ENCODE measurements around the gene ESD. TPM values are rescaled to one million over a fixed set of nuclear protein-coding genes. Genes with fewer than 3 reads are reported as not detected.

Gene ESD
- total RNA-seq, 1 experiment from 2014 or later: 78.8 TPM

- WGBS (ENCODE audit: extremely low coverage, insufficient read length, low lambda C conversion rate): no CpG with 5 or more reads among the region's 5 CpGs
Observed at GRCh38 chr13:46726347-46726746, 70.6 kb downstream of the ESD start.

More at GRCh38 chr13:46726347-46726746, 70.6 kb downstream of the ESD start:
- Histone ChIP-seq H4K8ac (replicated peaks; ENCODE audit: insufficient read length, low read depth, low read length) (no peak overlapping the region), H3K4me2 (ENCODE audit: insufficient read depth, insufficient read length, low read length) (no peak overlapping the region), H3K9ac (ENCODE audit: extremely low read depth, insufficient read length, low read length) (no peak overlapping the region), H4K91ac (ENCODE audit: insufficient read length, low read depth, low read length) (no peak overlapping the region), H3K79me2 (ENCODE audit: insufficient read depth, low read length) (no peaks in the 10 kb centered on the region), H2BK15ac (ENCODE audit: low read depth, low read length) (no peak overlapping the region), H3K14ac (ENCODE audit: insufficient read depth, low read length) (no peak overlapping the region), H3T11ph (ENCODE audit: low read length) (no peak overlapping the region), H3K23me2 (ENCODE audit: insufficient read length, low read depth, low read length, poor library complexity, severe bottlenecking) (no peaks in the 10 kb centered on the region), H4K20me1 (ENCODE audit: control insufficient read depth, insufficient read depth, insufficient read length) (no peaks in the 10 kb centered on the region), H3K27me3 (ENCODE audit: insufficient read depth, low read length) (no peaks in the 10 kb centered on the region; the same call in 1 of the 2 replicates), H3K4me1 (ENCODE audit: insufficient read depth, low read length) (no peaks in the 10 kb centered on the region), H3K56ac (ENCODE audit: insufficient read length, low read depth, low read length) (no peak overlapping the region), H3K27ac (ENCODE audit: insufficient read length, low read depth, low read length) (no peak overlapping the region), H3K23ac (ENCODE audit: insufficient read length, low read depth, low read length) (no peak overlapping the region), H3K18ac (ENCODE audit: insufficient read length, low read depth, low read length) (no peak overlapping the region), H3K79me1 (ENCODE audit: insufficient read depth, low read depth, low read length, poor library complexity, severe bottlenecking) (no peaks in the 10 kb centered on the region), H3K4ac (ENCODE audit: low read depth, low read length) (no peak overlapping the region), H2AFZ (ENCODE audit: low read length) (no peak overlapping the region), H2BK5ac (ENCODE audit: insufficient read length, low read length) (no peak overlapping the region), H3K9me3 (ENCODE audit: control insufficient read depth, low read depth, low read length) (no peaks in the 10 kb centered on the region), H2BK120ac (ENCODE audit: low read depth, low read length, poor library complexity, severe bottlenecking) (no peak overlapping the region), H4K5ac (ENCODE audit: insufficient read length, low read depth, low read length) (no peak overlapping the region), H2AK5ac (ENCODE audit: insufficient read length, low read length) (no peak overlapping the region), H2BK12ac (ENCODE audit: insufficient read length, low read depth, low read length) (no peak overlapping the region), H2BK20ac (ENCODE audit: low read depth, low read length, poor library complexity, severe bottlenecking) (no peak overlapping the region)
- H3K4me1 Mint-ChIP-seq: no peaks in the 10 kb centered on the region
- no peaks in the 10 kb centered on the region for H3K27me3 Mint-ChIP-seq (ENCODE audit: low read depth)
- H3K36me3 Mint-ChIP-seq (ENCODE audit: insufficient read depth in 1 of 3, low read depth in 3 of 3): peaks cover 15 to 44% (median 38%) of the 10 kb centered on the region in 3 experiments
- no peak for TF ChIP-seq CTCF (conservative IDR thresholded peaks at IDR 0.05)
- no peak overlapping the region for H3K27ac Mint-ChIP-seq
- DNase-seq: no peak
- no peak overlapping the region for H3K4me3 Mint-ChIP-seq
- no peaks in the 10 kb centered on the region; a peak in 1 of 5 replicates for H3K9me3 Mint-ChIP-seq

Other genes starting within 250 kb of the ESD start
- gene LRCH1, start 244.0 kb downstream of the ESD start, total RNA-seq (2021): 8.0 and 8.5 TPM in 2 replicates
- gene HTR2A, start 99.9 kb upstream of the ESD start, total RNA-seq (2021): not detected in 2 replicates